CD4-positive, alpha-beta T cell (primary cell): ENCODE data around the gene ZNF710. TPM values are rescaled to one million over a fixed set of nuclear protein-coding genes. Genes with fewer than 3 reads are reported as not detected.

Experiments used
- ATAC-seq: fragments of 200-7000 bp; cut with Tn5 transposase; one replicate; pipeline ENCODE4 v1.10.0; 2022; ENCODE audit warnings: mild to moderate bottlenecking; ENCODE audit not compliant: poor library complexity
- CTCF ChIA-PET: fragments of 350-600 bp; sonication (Branson Sonifier 250); formaldehyde crosslinking; loops from one replicate; lab custom pipeline; 2021; ENCODE audit warnings: antibody characterized with exemption, inconsistent platforms; lab: Charles Lee
- POLR2A ChIA-PET: fragments of 350-600 bp; sonication (Branson Sonifier 250); formaldehyde crosslinking; loops from one replicate; lab custom pipeline; 2021; ENCODE audit warnings: antibody characterized with exemption, inconsistent platforms; lab: Charles Lee
- DNase-seq, 14 experiments: peaks; one replicate each; pipeline ENCODE4 v3.0.0-alpha.2; 2013 to 2020; ENCODE audit warnings: mixed read lengths in 2 of 14
- H3K27ac ChIP-seq, 2 donors: one replicate each; pipeline versions ENCODE4 v1.5.1 to v1.7.0; 2013; ENCODE audit warnings: low read length in 2 of 2, low read depth in 1 of 2, mild to moderate bottlenecking in 1 of 2
- H3K27me3 ChIP-seq, 2 experiments: 1 replicate in 1 of 2; 2 replicates in 1 of 2; pipeline versions ENCODE4 v1.6.1 to v1.7.0; 2013; ENCODE audit warnings: low read length in 2 of 2, control low read depth in 1 of 2, mild to moderate bottlenecking in 1 of 2, moderate library complexity in 1 of 2; ENCODE audit not compliant: insufficient read depth in 2 of 2, control insufficient read depth in 1 of 2
- H3K36me3 ChIP-seq: one replicate; pipeline ENCODE4 v1.6.1; 2013; ENCODE audit warnings: low read length, control low read depth; ENCODE audit not compliant: insufficient read depth
- H3K4me1 ChIP-seq: one replicate; pipeline ENCODE4 v1.6.1; 2013; ENCODE audit warnings: low read length, control low read depth; ENCODE audit not compliant: insufficient read depth
- H3K4me3 ChIP-seq: one replicate; pipeline ENCODE4 v1.5.1; 2013; ENCODE audit warnings: mild to moderate bottlenecking, low read length, moderate library complexity
- H3K9me3 ChIP-seq, 2 experiments: 1 replicate in 1 of 2; 2 replicates in 1 of 2; pipeline versions ENCODE4 v1.6.1 to v1.7.0; 2013; ENCODE audit warnings: low read length in 2 of 2, mild to moderate bottlenecking in 2 of 2, control low read depth in 1 of 2, moderate library complexity in 1 of 2; ENCODE audit not compliant: control insufficient read depth in 1 of 2, insufficient read depth in 1 of 2
- H3K27ac Mint-ChIP-seq: one replicate; pipeline ENCODE4 v1.8.0; 2020; ENCODE audit warnings: mixed read lengths
- H3K27me3 Mint-ChIP-seq: one replicate; pipeline ENCODE4 v1.8.0; 2021; ENCODE audit warnings: mixed read lengths
- H3K36me3 Mint-ChIP-seq: one replicate; pipeline ENCODE4 v1.8.0; 2021; ENCODE audit warnings: low read depth, mixed read lengths
- H3K4me1 Mint-ChIP-seq: one replicate; pipeline ENCODE4 v1.8.0; 2021; ENCODE audit warnings: low read depth, mixed read lengths
- H3K4me3 Mint-ChIP-seq: one replicate; pipeline ENCODE4 v1.8.0; 2020; ENCODE audit warnings: mild to moderate bottlenecking, mixed read lengths
- H3K9me3 Mint-ChIP-seq: one replicate; pipeline ENCODE4 v1.8.0; 2020; ENCODE audit warnings: mixed read lengths
- intact Hi-C, 2 experiments: fragments of 100-400 bp; cut with DNase I in 1 of 2; cut with micrococcal nuclease in 1 of 2; formaldehyde crosslinking; loops; one replicate each; pipeline versions ENCODE4 v1.15.1 to v1.9.0; 2023 to 2025; cut with DNase I, micrococcal nuclease
- total RNA-seq, 174 experiments: library from RNA in 2 of 174; stranded (reverse) in 2 of 174; gene quantifications; one replicate each; pipeline ENCODE4 v1.2.3 and lab custom pipeline; 2021 to 2026
- TF ChIP-seq, protein P1 (sequence below): fragments of 200-600 bp; IDR thresholded peaks from one replicate; pipeline ENCODE4 v1.8.0; 2022; ENCODE audit warnings: antibody characterized with exemption, mild to moderate bottlenecking

ZNF710 gene
- total RNA-seq, 2 experiments from 2014 or later: 6.5 to 7.7 TPM

DNA sequence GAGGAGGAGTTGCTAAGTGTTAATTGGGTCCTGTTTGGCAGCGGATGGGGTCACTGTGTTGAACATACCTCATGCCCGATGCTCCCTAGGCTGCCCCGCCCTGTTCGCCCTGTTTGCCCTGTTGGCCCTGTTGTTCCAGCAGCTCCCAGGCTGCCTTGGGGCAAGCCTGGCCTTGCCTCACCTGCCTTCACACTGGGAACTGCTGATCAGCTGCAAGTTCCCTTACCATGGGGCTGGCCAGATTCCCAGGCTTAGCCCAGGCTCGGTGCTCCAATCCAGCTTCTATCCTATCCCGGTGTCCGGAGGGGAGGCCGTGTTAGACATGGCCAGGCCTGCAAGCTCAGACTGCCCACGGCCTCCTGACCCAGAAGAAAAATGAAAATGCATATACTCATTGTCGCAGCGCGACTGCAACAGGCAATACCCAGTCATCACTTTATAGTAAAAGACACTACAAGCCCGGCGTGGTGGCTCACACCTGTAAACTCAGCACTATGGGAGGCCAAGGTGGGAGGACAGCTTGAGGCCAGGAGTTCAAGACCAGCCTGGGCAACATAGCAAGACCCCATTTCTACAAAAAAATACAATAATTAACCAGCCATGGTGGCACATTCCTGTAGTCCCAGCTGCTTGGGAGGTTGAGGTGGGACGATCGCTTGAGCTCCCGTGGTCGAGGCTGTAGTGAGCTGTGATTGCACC, 42.9 kb upstream of the ZNF710 start:
- Mint-ChIP-seq H3K4me1 (no peaks in the 10 kb centered on the region), H3K9me3 (peaks cover 3% of the 10 kb centered on the region), H3K27ac (no peak overlapping the region), H3K36me3 (no peaks in the 10 kb centered on the region), H3K27me3 (no peaks in the 10 kb centered on the region), H3K4me3 (no peak overlapping the region)
- TF ChIP-seq, protein P1, sequence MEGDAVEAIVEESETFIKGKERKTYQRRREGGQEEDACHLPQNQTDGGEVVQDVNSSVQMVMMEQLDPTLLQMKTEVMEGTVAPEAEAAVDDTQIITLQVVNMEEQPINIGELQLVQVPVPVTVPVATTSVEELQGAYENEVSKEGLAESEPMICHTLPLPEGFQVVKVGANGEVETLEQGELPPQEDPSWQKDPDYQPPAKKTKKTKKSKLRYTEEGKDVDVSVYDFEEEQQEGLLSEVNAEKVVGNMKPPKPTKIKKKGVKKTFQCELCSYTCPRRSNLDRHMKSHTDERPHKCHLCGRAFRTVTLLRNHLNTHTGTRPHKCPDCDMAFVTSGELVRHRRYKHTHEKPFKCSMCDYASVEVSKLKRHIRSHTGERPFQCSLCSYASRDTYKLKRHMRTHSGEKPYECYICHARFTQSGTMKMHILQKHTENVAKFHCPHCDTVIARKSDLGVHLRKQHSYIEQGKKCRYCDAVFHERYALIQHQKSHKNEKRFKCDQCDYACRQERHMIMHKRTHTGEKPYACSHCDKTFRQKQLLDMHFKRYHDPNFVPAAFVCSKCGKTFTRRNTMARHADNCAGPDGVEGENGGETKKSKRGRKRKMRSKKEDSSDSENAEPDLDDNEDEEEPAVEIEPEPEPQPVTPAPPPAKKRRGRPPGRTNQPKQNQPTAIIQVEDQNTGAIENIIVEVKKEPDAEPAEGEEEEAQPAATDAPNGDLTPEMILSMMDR: no peak
- ChIA-PET CTCF (interaction anchor here (0.5 kb wide), 1 partner anchor 52 kb away, joined by 3 read pairs; no protein-coding TSS in a partner anchor), POLR2A (interaction anchor here (1.0 kb wide), 1 partner anchor 43 kb away, joined by 4 read pairs; the partner anchor contains the start of gene ZNF710)
- no peaks in the 10 kb centered on the region for H3K36me3 ChIP-seq
- H3K9me3 ChIP-seq: no peaks in the 10 kb centered on the region
- H3K4me1 ChIP-seq: no peaks in the 10 kb centered on the region
- ATAC-seq (no peak), DNase-seq (no peak)
- H3K27me3 ChIP-seq: no peaks in the 10 kb centered on the region
- no peak overlapping the region for H3K27ac ChIP-seq
- intact Hi-C loops: no loop called here
- H3K4me3 ChIP-seq: no peak overlapping the region

DNA sequence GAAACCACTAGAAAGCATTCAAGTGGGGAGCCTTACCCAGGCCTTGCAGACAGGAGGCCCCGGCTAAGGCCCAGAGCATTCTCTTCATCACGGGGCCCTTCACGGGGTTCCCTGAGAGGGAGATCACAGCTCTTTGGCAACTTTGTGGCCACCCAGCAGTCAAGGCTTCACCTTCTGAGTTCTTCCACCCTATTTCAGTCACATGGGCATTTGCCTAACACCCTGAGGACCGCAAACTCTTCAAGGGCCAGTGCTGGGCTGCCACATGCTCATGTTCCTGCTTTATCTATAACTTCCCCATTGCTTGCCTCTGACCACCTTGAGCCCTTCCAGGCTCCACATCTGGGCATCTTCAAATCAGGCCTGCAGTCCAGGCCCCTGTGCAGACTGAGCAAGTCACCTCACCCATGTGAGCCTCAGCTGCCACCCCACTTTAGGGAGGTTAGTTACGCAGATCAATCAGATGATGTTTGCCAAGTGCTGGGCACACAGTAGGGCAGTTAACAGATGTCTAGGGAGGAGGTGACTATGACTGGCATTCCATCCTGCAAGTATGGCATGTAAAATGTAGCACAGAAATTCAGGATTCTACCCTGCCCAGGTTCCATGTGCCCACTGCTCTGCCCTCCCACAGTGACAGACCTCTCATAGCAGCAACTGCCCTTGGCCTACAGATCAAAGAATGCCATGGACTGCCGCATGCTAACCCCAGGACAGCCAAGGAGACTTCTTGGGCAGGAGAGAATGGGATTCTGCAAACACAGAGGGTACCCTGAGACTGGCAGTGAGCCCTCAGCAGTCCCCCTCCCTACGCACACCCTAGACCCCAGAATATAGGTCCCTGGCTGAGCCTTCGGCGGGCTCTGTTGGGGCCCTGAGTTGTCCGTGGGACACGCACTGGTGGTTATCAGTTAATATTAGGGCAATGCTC, 37.6 kb upstream of the ZNF710 start:
- H3K27me3 ChIP-seq: no peaks in the 10 kb centered on the region
- ChIA-PET CTCF (interaction anchor here (0.5 kb wide), 1 partner anchor 13 kb away, joined by 3 read pairs; no protein-coding TSS in a partner anchor), POLR2A (no interaction called here)
- H3K27ac ChIP-seq: no peak overlapping the region
- Mint-ChIP-seq H3K4me1 (no peaks in the 10 kb centered on the region), H3K27ac (no peak overlapping the region), H3K4me3 (no peak overlapping the region), H3K27me3 (no peaks in the 10 kb centered on the region), H3K9me3 (no peaks in the 10 kb centered on the region), H3K36me3 (no peaks in the 10 kb centered on the region)
- intact Hi-C loops: no loop called here
- no peaks in the 10 kb centered on the region for H3K36me3 ChIP-seq
- H3K9me3 ChIP-seq: no peaks in the 10 kb centered on the region
- ATAC-seq (no peak), DNase-seq (peak in 3 of 14 experiments; percentile 9 to 42 (median 38))
- no peaks in the 10 kb centered on the region for H3K4me1 ChIP-seq
- TF ChIP-seq, protein P1: no peak
- H3K4me3 ChIP-seq: no peak overlapping the region

DNA sequence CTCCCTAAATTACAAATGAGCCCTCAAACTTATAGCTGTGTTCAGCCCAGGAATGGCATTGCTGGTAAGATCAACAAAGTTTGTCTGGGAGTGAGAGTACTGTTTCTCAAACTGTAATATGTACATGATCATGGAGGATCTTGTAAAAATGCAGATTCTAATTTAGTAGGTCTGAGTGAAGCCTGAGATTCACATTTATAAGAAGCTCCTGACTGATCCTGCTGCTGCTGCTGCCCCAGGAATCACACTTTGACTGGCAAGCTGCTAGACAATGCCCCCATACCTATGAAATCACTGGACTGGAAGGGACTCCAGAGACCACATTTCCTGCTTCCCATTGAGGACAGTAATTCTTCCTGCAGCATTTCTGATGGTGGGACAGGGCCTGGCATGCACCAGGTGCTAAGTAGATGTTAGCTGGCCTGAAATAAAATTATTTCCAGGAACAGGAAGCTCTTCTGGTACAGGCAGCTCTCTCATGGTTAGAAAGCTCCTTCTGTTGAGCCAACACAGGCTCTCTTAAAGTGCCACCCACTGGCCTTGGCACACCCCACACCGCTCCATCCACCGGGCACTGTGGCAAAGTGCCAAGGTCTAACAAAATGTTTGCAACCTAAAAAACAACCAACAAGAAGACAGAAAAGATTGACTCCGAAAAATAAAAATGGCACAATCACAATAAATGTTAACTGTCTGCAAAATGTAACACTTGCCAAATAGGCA, 36.7 kb upstream of the ZNF710 start:
- intact Hi-C loops: no loop called here
- no peaks in the 10 kb centered on the region for H3K27me3 Mint-ChIP-seq
- no peaks in the 10 kb centered on the region for H3K36me3 ChIP-seq
- H3K4me1 Mint-ChIP-seq: no peaks in the 10 kb centered on the region
- CTCF ChIA-PET: interaction anchor here (0.5 kb wide), 1 partner anchor 14 kb away, joined by 3 read pairs; no protein-coding TSS in a partner anchor
- DNase-seq: no peak
- no peak for ATAC-seq
- no peak overlapping the region for H3K4me3 ChIP-seq
- H3K4me1 ChIP-seq: no peaks in the 10 kb centered on the region
- no peak overlapping the region for H3K27ac Mint-ChIP-seq
- H3K9me3 ChIP-seq: no peaks in the 10 kb centered on the region
- POLR2A ChIA-PET: no interaction called here
- H3K27ac ChIP-seq: no peak overlapping the region
- no peaks in the 10 kb centered on the region for H3K36me3 Mint-ChIP-seq
- TF ChIP-seq, protein P1: no peak
- H3K27me3 ChIP-seq: no peaks in the 10 kb centered on the region
- H3K4me3 Mint-ChIP-seq: no peak overlapping the region
- no peaks in the 10 kb centered on the region for H3K9me3 Mint-ChIP-seq
